ENCODE data around the gene HCN3.

- TF ChIP-seq, protein P1, sequence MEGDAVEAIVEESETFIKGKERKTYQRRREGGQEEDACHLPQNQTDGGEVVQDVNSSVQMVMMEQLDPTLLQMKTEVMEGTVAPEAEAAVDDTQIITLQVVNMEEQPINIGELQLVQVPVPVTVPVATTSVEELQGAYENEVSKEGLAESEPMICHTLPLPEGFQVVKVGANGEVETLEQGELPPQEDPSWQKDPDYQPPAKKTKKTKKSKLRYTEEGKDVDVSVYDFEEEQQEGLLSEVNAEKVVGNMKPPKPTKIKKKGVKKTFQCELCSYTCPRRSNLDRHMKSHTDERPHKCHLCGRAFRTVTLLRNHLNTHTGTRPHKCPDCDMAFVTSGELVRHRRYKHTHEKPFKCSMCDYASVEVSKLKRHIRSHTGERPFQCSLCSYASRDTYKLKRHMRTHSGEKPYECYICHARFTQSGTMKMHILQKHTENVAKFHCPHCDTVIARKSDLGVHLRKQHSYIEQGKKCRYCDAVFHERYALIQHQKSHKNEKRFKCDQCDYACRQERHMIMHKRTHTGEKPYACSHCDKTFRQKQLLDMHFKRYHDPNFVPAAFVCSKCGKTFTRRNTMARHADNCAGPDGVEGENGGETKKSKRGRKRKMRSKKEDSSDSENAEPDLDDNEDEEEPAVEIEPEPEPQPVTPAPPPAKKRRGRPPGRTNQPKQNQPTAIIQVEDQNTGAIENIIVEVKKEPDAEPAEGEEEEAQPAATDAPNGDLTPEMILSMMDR (IDR thresholded peaks at IDR 0.05): no peak
- no peak for TF ChIP-seq POLR2A (IDR thresholded peaks at IDR 0.05)
Observed at GRCh38 chr1:155279268-155279667, 2.0 kb downstream of the HCN3 start.

Data from esophagus squamous epithelium (tissue), 4 donors.